ENCODE results near the gene ARPC3.
"Not testable (repeated sequence)": the region's sequence is repeated elsewhere in the genome, so short reads cannot be mapped to it uniquely, and the experiment has no call there.

The ARPC3 gene

GRCh38 chr12:110431957-110432587 lies 18.1 kb downstream of the ARPC3 start:
- Histone ChIP-seq H3K4me2 (ENCODE audit: low read depth, low read length, poor library complexity, severe bottlenecking) (peak overlapping the region; percentile 68), H3K27ac (ENCODE audit: low read depth, low read length) (peak overlapping the region; percentile 56; the same call in 1 of the 2 replicates)

DNA sequence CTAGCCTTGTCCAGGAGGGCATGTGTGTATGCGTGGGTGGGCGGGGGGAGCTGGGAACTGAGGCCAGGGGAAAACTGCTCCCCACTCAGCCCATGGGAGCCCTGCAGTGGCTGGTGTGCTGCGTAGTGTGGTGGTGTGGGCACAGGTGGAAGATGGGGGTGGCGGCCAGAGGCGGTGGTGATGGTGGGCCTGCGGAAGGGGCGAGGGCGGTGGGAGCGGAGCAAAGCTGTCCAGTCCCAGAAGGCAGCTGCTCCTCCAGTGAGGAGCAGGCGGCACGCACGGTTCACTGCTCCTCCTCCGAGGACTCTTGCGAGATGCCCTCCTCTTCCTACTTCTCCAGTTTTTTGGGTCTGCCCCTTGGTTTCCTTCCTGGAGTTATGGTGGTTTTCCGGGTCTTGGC lies 20.5 kb downstream of the ARPC3 start:
- H3K4me3 ChIP-seq (ENCODE audit: insufficient read depth, low read length, poor library complexity, severe bottlenecking) = not testable (repeated sequence)
- H3F3A ChIP-seq (ENCODE audit: insufficient read depth) = peaks cover 22% of the 10 kb centered on the region

More at GRCh38 chr12:110431957-110432587, 18.1 kb downstream of the ARPC3 start:
- H3K4me3 ChIP-seq (ENCODE audit: insufficient read depth, low read length, poor library complexity, severe bottlenecking) = peak overlapping the region; percentile 60
- no peaks in the 10 kb centered on the region for H3K9me2 ChIP-seq (replicated peaks; ENCODE audit: insufficient read depth, low read length)
- TF ChIP-seq EZH2phosphoT487 (conservative IDR thresholded peaks at IDR 0.05; ENCODE audit: low read length) (no peak), CTCF (IDR thresholded peaks at IDR 0.05; ENCODE audit: insufficient read depth, low read length, poor library complexity, severe bottlenecking) (no peak)
- no peaks in the 10 kb centered on the region for H3K27me3 ChIP-seq (ENCODE audit: low read length)
- no peaks in the 10 kb centered on the region for H4K20me1 ChIP-seq (ENCODE audit: low read depth, low read length)
- H3K9ac ChIP-seq (ENCODE audit: low read length) = 0 out of 2 replicates have a peak overlapping the region, but pooled peaks have one; percentile 63
- no peaks in the 10 kb centered on the region for H3K9me3 ChIP-seq (ENCODE audit: insufficient read depth, low read length)
- peaks cover 12% of the 10 kb centered on the region; the same call in 1 of the 2 replicates for H3K36me3 ChIP-seq (ENCODE audit: low read length)
- no peaks in the 10 kb centered on the region for H3K79me2 ChIP-seq (ENCODE audit: insufficient read depth, low read length)
- H3F3A ChIP-seq (ENCODE audit: insufficient read depth) = peaks cover 36% of the 10 kb centered on the region
- peak overlapping the region; percentile 24 for H2AFZ ChIP-seq (ENCODE audit: low read depth, low read length, severe bottlenecking)

DNA sequence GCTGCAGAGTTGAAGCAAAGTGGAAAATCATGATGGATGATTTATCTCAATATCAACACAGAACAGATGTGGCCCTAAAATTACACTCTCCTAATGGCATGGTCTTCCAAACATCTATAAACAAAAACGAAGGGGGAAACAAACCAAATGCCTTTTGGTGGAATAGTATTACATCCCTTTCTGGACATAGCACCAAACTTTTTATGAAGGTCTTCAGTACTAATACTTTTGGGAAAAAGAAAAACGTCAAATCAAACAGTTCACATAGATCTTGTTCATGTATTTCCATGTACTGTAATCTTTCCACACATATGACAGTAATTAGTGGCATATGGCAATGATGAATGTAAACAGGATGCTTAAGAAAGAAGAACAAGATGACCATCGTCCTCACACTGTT lies 23.7 kb downstream of the ARPC3 start:
- Histone ChIP-seq H3K27ac (ENCODE audit: low read depth, low read length) (no peak overlapping the region), H3K79me2 (ENCODE audit: insufficient read depth, low read length) (no peaks in the 10 kb centered on the region), H2AFZ (ENCODE audit: low read depth, low read length, severe bottlenecking) (no peak overlapping the region), H3K4me3 (ENCODE audit: insufficient read depth, low read length, poor library complexity, severe bottlenecking) (no peak overlapping the region), H3K27me3 (ENCODE audit: low read length) (no peaks in the 10 kb centered on the region), H3K9ac (ENCODE audit: low read length) (no peak overlapping the region), H3K4me2 (ENCODE audit: low read depth, low read length, poor library complexity, severe bottlenecking) (no peak overlapping the region), H3K9me3 (ENCODE audit: insufficient read depth, low read length) (no peaks in the 10 kb centered on the region), H3K36me3 (ENCODE audit: low read length) (no peaks in the 10 kb centered on the region), H3K9me2 (replicated peaks; ENCODE audit: insufficient read depth, low read length) (no peaks in the 10 kb centered on the region), H4K20me1 (ENCODE audit: low read depth, low read length) (no peaks in the 10 kb centered on the region), H3F3A (ENCODE audit: insufficient read depth) (no peaks in the 10 kb centered on the region)
- TF ChIP-seq EZH2phosphoT487 (conservative IDR thresholded peaks at IDR 0.05; ENCODE audit: low read length) (no peak), CTCF (IDR thresholded peaks at IDR 0.05; ENCODE audit: insufficient read depth, low read length, poor library complexity, severe bottlenecking) (no peak)

More for the DNA sequence above, 20.5 kb downstream of the ARPC3 start:
- H4K20me1 ChIP-seq (ENCODE audit: low read depth, low read length); H3K79me2 ChIP-seq (ENCODE audit: insufficient read depth, low read length); H3K9me3 ChIP-seq (ENCODE audit: insufficient read depth, low read length); H3K9me2 ChIP-seq (replicated peaks; ENCODE audit: insufficient read depth, low read length); H3K27me3 ChIP-seq (ENCODE audit: low read length); H3K9ac ChIP-seq (ENCODE audit: low read length); H2AFZ ChIP-seq (ENCODE audit: low read depth, low read length, severe bottlenecking); H3K36me3 ChIP-seq (ENCODE audit: low read length); H3K27ac ChIP-seq (ENCODE audit: low read depth, low read length); H3K4me2 ChIP-seq (ENCODE audit: low read depth, low read length, poor library complexity, severe bottlenecking): not testable (repeated sequence)

GRCh38 chr12:110424237-110424636 lies 25.9 kb downstream of the ARPC3 start:
- Histone ChIP-seq H3K4me2 (ENCODE audit: low read depth, low read length, poor library complexity, severe bottlenecking) (no peak overlapping the region), H4K20me1 (ENCODE audit: low read depth, low read length) (no peaks in the 10 kb centered on the region), H3K27me3 (ENCODE audit: low read length) (no peaks in the 10 kb centered on the region), H3K27ac (ENCODE audit: low read depth, low read length) (no peak overlapping the region), H3K36me3 (ENCODE audit: low read length) (no peaks in the 10 kb centered on the region), H3F3A (ENCODE audit: insufficient read depth) (no peaks in the 10 kb centered on the region), H3K79me2 (ENCODE audit: insufficient read depth, low read length) (no peaks in the 10 kb centered on the region), H3K9ac (ENCODE audit: low read length) (no peak overlapping the region), H3K9me3 (ENCODE audit: insufficient read depth, low read length) (no peaks in the 10 kb centered on the region), H3K4me3 (ENCODE audit: insufficient read depth, low read length, poor library complexity, severe bottlenecking) (no peak overlapping the region), H2AFZ (ENCODE audit: low read depth, low read length, severe bottlenecking) (no peak overlapping the region), H3K9me2 (replicated peaks; ENCODE audit: insufficient read depth, low read length) (no peaks in the 10 kb centered on the region)
- TF ChIP-seq CTCF (IDR thresholded peaks at IDR 0.05; ENCODE audit: insufficient read depth, low read length, poor library complexity, severe bottlenecking) (no peak), EZH2phosphoT487 (conservative IDR thresholded peaks at IDR 0.05; ENCODE audit: low read length) (no peak)
